ENCODE results near the gene HIBADH. TPM values are rescaled to one million over a fixed set of nuclear protein-coding genes. Genes with fewer than 3 reads are reported as not detected.

Gene HIBADH
- total and polyA plus RNA-seq, 9 of the 15 experiments (the other 6 are each of a cell fraction or from before 2014, with no cell fraction given) = 10.7 to 67.8 (median 36.9) TPM

GRCh38 chr7:27554826-27555225 lies 107.9 kb downstream of the HIBADH start:
- ChIA-PET CTCF (ENCODE audit: low intra/inter-chr PET ratio) (no interaction called here), POLR2A (no interaction called here)
- no peaks in the 10 kb centered on the region for H3K9me1 ChIP-seq (ENCODE audit: control insufficient read depth, insufficient read depth, low read length)
- H3K27me3 ChIP-seq (ENCODE audit: control insufficient read depth in 2 of 2, insufficient read depth in 2 of 2, low read length in 2 of 2) = no peaks in the 10 kb centered on the region
- H4K20me1 ChIP-seq (replicated peaks; ENCODE audit: control insufficient read depth, insufficient read depth, low read length) = no peaks in the 10 kb centered on the region
- H3K4me2 ChIP-seq (ENCODE audit: insufficient read depth, low read length) = no peak overlapping the region
- intact Hi-C loops (cut with micrococcal nuclease) (no loop called here), in situ Hi-C loops (cut with MboI) (no loop called here)
- no peak for ATAC-seq
- H3K27ac ChIP-seq (ENCODE audit: extremely low read depth, low read depth, low read length) = no peak overlapping the region
- no TSS peak for BruUV-seq (replicated peaks)
- H3K9me3 ChIP-seq (replicated peaks; ENCODE audit: control insufficient read depth, insufficient read depth, low read depth, low read length) = no peaks in the 10 kb centered on the region
- H3K9ac ChIP-seq (ENCODE audit: insufficient read depth in 1 of 2, low read depth in 2 of 2, low read length in 2 of 2) = no peak overlapping the region
- no peak for FAIRE-seq
- no peak overlapping the region for H3K4me3 ChIP-seq
- 53% methylated on average over 1 of the region's 1 CpG for WGBS (ENCODE audit: insufficient coverage, low coverage, missing lambda C conversion rate)
- no peak overlapping the region for H2AFZ ChIP-seq (ENCODE audit: low read depth, low read length)
- H3K36me3 ChIP-seq (ENCODE audit: control insufficient read depth, insufficient read depth, low read length) = no peaks in the 10 kb centered on the region
- no peaks in the 10 kb centered on the region for H3K4me1 ChIP-seq (replicated peaks in 1 of 2; ENCODE audit: control insufficient read depth in 2 of 2, insufficient read depth in 2 of 2, low read length in 2 of 2)
- no peak for DNase-seq (ENCODE audit: extremely low read depth in 1 of 4, low spot score in 3 of 4)
- no peaks in the 10 kb centered on the region for H3K79me2 ChIP-seq (ENCODE audit: control insufficient read depth, insufficient read depth, low read length)
- TF ChIP-seq KAT7 (CRISPR knock-in tag; IDR thresholded peaks at IDR 0.05; ENCODE audit: borderline replicate concordance) (no peak), SRF (CRISPR knock-in tag; IDR thresholded peaks at IDR 0.05) (no peak), ZNF224 (CRISPR knock-in tag; IDR thresholded peaks at IDR 0.05) (no peak), SAFB (IDR thresholded peaks at IDR 0.05; ENCODE audit: borderline replicate concordance, low read depth, low read length) (no peak), ETV1 (tag; conservative IDR thresholded peaks at IDR 0.05; ENCODE audit: low read depth) (no peak), KAT2B (IDR thresholded peaks at IDR 0.05; ENCODE audit: low read depth, low read length) (no peak), SRSF1 (IDR thresholded peaks at IDR 0.05; ENCODE audit: low read depth, low read length) (no peak), MEF2D (tag; conservative IDR thresholded peaks at IDR 0.05; ENCODE audit: low read depth) (no peak), MAZ (CRISPR knock-in tag; conservative IDR thresholded peaks at IDR 0.05 in 1 of 2, IDR thresholded peaks at IDR 0.05 in 1 of 2) (no peak), LCOR (CRISPR knock-in tag; IDR thresholded peaks at IDR 0.05) (no peak), MAFK (IDR thresholded peaks at IDR 0.05; ENCODE audit: low read length) (no peak), ZFX (CRISPR knock-in tag; IDR thresholded peaks at IDR 0.05) (no peak), CHD7 (IDR thresholded peaks at IDR 0.05; ENCODE audit: low read depth, low read length) (no peak), CSDE1 (IDR thresholded peaks at IDR 0.05) (no peak)
